Measurements from ENCODE around the gene RBBP8. TPM values are rescaled to one million over a fixed set of nuclear protein-coding genes. Genes with fewer than 3 reads are reported as not detected.
"Not testable (repeated sequence)": the region's sequence is repeated elsewhere in the genome, so short reads cannot be mapped to it uniquely, and the experiment has no call there.

Gene RBBP8
- total RNA-seq, 1 donor from 2014 or later, result 19.3 TPM

GRCh38 chr18:22902093-22902492 is 31.0 kb upstream of the RBBP8 start:
- DNase-seq (ENCODE audit: extremely low spot score, unreplicated experiment), result no peak
- Mint-ChIP-seq H3K27me3 (ENCODE audit: unreplicated experiment) (peaks cover 10% of the 10 kb centered on the region), H3K9me3 (ENCODE audit: unreplicated experiment) (no peaks in the 10 kb centered on the region), H3K4me1 (ENCODE audit: unreplicated experiment) (no peaks in the 10 kb centered on the region), H3K36me3 (ENCODE audit: unreplicated experiment) (peaks cover 4% of the 10 kb centered on the region), H3K27ac (ENCODE audit: unreplicated experiment) (no peak overlapping the region), H3K4me3 (ENCODE audit: unreplicated experiment) (no peak overlapping the region)
- no peak for TF ChIP-seq CTCF (IDR thresholded peaks at IDR 0.05)

- not testable (repeated sequence) for H3K27me3 Mint-ChIP-seq (ENCODE audit: unreplicated experiment); H3K4me3 Mint-ChIP-seq (ENCODE audit: unreplicated experiment); H3K36me3 Mint-ChIP-seq (ENCODE audit: unreplicated experiment); H3K9me3 Mint-ChIP-seq (ENCODE audit: unreplicated experiment); DNase-seq (ENCODE audit: extremely low spot score, unreplicated experiment); H3K4me1 Mint-ChIP-seq (ENCODE audit: unreplicated experiment); H3K27ac Mint-ChIP-seq (ENCODE audit: unreplicated experiment)
Measured at GRCh38 chr18:22903248-22903647, 29.9 kb upstream of the RBBP8 start.

- Mint-ChIP-seq H3K27ac (ENCODE audit: unreplicated experiment) (no peak overlapping the region), H3K4me1 (ENCODE audit: unreplicated experiment) (no peaks in the 10 kb centered on the region)
- TF ChIP-seq CTCF (IDR thresholded peaks at IDR 0.05), result no peak
Measured at GRCh38 chr18:22912149-22912548, 21.0 kb upstream of the RBBP8 start.

GRCh38 chr18:22912835-22913234 is 20.3 kb upstream of the RBBP8 start:
- TF ChIP-seq CTCF (IDR thresholded peaks at IDR 0.05), result no peak
- Mint-ChIP-seq H3K4me1 (ENCODE audit: unreplicated experiment) (no peaks in the 10 kb centered on the region), H3K36me3 (ENCODE audit: unreplicated experiment) (no peaks in the 10 kb centered on the region), H3K9me3 (ENCODE audit: unreplicated experiment) (no peaks in the 10 kb centered on the region), H3K4me3 (ENCODE audit: unreplicated experiment) (no peak overlapping the region), H3K27ac (ENCODE audit: unreplicated experiment) (no peak overlapping the region), H3K27me3 (ENCODE audit: unreplicated experiment) (no peaks in the 10 kb centered on the region)
- no peak for DNase-seq (ENCODE audit: extremely low spot score, unreplicated experiment)

More at GRCh38 chr18:22912149-22912548, 21.0 kb upstream of the RBBP8 start:
- no peak for DNase-seq (ENCODE audit: extremely low spot score, unreplicated experiment)
- no peaks in the 10 kb centered on the region for H3K36me3 Mint-ChIP-seq (ENCODE audit: unreplicated experiment)
- no peaks in the 10 kb centered on the region for H3K27me3 Mint-ChIP-seq (ENCODE audit: unreplicated experiment)
- no peak overlapping the region for H3K4me3 Mint-ChIP-seq (ENCODE audit: unreplicated experiment)
- no peaks in the 10 kb centered on the region for H3K9me3 Mint-ChIP-seq (ENCODE audit: unreplicated experiment)

- DNase-seq (ENCODE audit: extremely low spot score, unreplicated experiment), result no peak
- no peak overlapping the region for H3K27ac Mint-ChIP-seq (ENCODE audit: unreplicated experiment)
- no peaks in the 10 kb centered on the region for H3K4me1 Mint-ChIP-seq (ENCODE audit: unreplicated experiment)
- H3K9me3 Mint-ChIP-seq (ENCODE audit: unreplicated experiment), result no peaks in the 10 kb centered on the region
- no peaks in the 10 kb centered on the region for H3K27me3 Mint-ChIP-seq (ENCODE audit: unreplicated experiment)
- no peaks in the 10 kb centered on the region for H3K36me3 Mint-ChIP-seq (ENCODE audit: unreplicated experiment)
- no peak for TF ChIP-seq CTCF (IDR thresholded peaks at IDR 0.05)
- H3K4me3 Mint-ChIP-seq (ENCODE audit: unreplicated experiment), result no peak overlapping the region
Measured at GRCh38 chr18:22913861-22914260, 19.3 kb upstream of the RBBP8 start.

GRCh38 chr18:22914633-22915032 is 18.5 kb upstream of the RBBP8 start:
- Mint-ChIP-seq H3K4me1 (ENCODE audit: unreplicated experiment) (no peaks in the 10 kb centered on the region), H3K4me3 (ENCODE audit: unreplicated experiment) (no peak overlapping the region), H3K9me3 (ENCODE audit: unreplicated experiment) (no peaks in the 10 kb centered on the region), H3K27me3 (ENCODE audit: unreplicated experiment) (no peaks in the 10 kb centered on the region), H3K27ac (ENCODE audit: unreplicated experiment) (no peak overlapping the region), H3K36me3 (ENCODE audit: unreplicated experiment) (no peaks in the 10 kb centered on the region)
- no peak for TF ChIP-seq CTCF (IDR thresholded peaks at IDR 0.05)
- no peak for DNase-seq (ENCODE audit: extremely low spot score, unreplicated experiment)

Measured in osteocyte (in vitro differentiated cells).